Sciatic nerve (tissue), 2 donors: ENCODE measurements around the gene CCDC174. TPM values are rescaled to one million over a fixed set of nuclear protein-coding genes. Genes with fewer than 3 reads are reported as not detected.
"Not testable (repeated sequence)": the region's sequence is repeated elsewhere in the genome, so short reads cannot be mapped to it uniquely, and the experiment has no call there.

Experiments
- ATAC-seq: fragments of 200-7000 bp; cut with Tn5 transposase; one replicate; pipeline ENCODE4 v1.9.1; 2020; ENCODE audit warnings: mild to moderate bottlenecking, moderate library complexity
- DNase-seq: peaks from one replicate; pipeline ENCODE4 v3.0.0-alpha.2; 2020; ENCODE audit warnings: low spot score
- intact Hi-C: fragments of 100-400 bp; cut with DNase I; formaldehyde crosslinking; loops from one replicate; pipeline ENCODE4 v1.14.2; 2022
- total RNA-seq: library from RNA; stranded (reverse); fragmentation: NEBNext Ultra II Directional; extraction: Animal tissue kit (Norgen Biotek cat#: 25700); gene quantifications from one replicate; pipeline ENCODE4 v1.2.1, GENCODE V29; 2021
- donor health status: DM: no; HTN: no; CAD: no.
- donor health status: DM: no; HTN: no; CAD: no.

CCDC174 gene
- total RNA-seq, 1 donor from 2014 or later, result 31.0 TPM

GRCh38 chr3:14646589-14647413 lies 4.8 kb upstream of the CCDC174 start:
- ATAC-seq (no peak), DNase-seq (no peak)
- intact Hi-C loops, result no loop called here

GRCh38 chr3:14647976-14648955 lies 3.3 kb upstream of the CCDC174 start:
- intact Hi-C loops, result no loop called here
- ATAC-seq (no peak), DNase-seq (no peak)

- intact Hi-C loops, result no loop called here
- DNase-seq (no peak), ATAC-seq (no peak)
Observed at GRCh38 chr3:14649466-14649865, 2.1 kb upstream of the CCDC174 start.

GRCh38 chr3:14650193-14650592 lies 1.4 kb upstream of the CCDC174 start:
- ATAC-seq (no peak), DNase-seq (no peak)
- intact Hi-C loops, result no loop called here

- intact Hi-C loops, ATAC-seq, DNase-seq: not testable (repeated sequence)
Observed at GRCh38 chr3:14652360-14652907, 872 bp downstream of the CCDC174 start.

GRCh38 chr3:14657579-14657978 lies 6.0 kb downstream of the CCDC174 start:
- intact Hi-C loops, result no loop called here
- no peak for ATAC-seq

GRCh38 chr3:14658978-14659377 lies 7.4 kb downstream of the CCDC174 start:
- ATAC-seq, result no peak
- no peak for DNase-seq
- intact Hi-C loops, result no loop called here

More at GRCh38 chr3:14657579-14657978, 6.0 kb downstream of the CCDC174 start:
- DNase-seq, result no peak

GRCh38 chr3:14660942-14661341 lies 9.4 kb downstream of the CCDC174 start:
- DNase-seq (no peak), ATAC-seq (no peak)
- intact Hi-C loops, result no loop called here

GRCh38 chr3:14663396-14664135 lies 12.0 kb downstream of the CCDC174 start:
- no peak for DNase-seq
- intact Hi-C loops, result no loop called here

GRCh38 chr3:14664170-14664569 lies 12.6 kb downstream of the CCDC174 start:
- ATAC-seq (no peak), DNase-seq (no peak)
- intact Hi-C loops, result no loop called here

More at GRCh38 chr3:14663396-14664135, 12.0 kb downstream of the CCDC174 start:
- ATAC-seq, result no peak

- no peak for DNase-seq
- ATAC-seq, result no peak
- intact Hi-C loops, result loop anchor here (10.0 kb wide), 1 partner anchor 252 kb away; no protein-coding TSS in a partner anchor
Observed at GRCh38 chr3:14672588-14672987, 21.0 kb downstream of the CCDC174 start.

- ATAC-seq, result no peak
- intact Hi-C loops, result loop anchor here (10.0 kb wide), 1 partner anchor 250 kb away; no protein-coding TSS in a partner anchor
- DNase-seq, result no peak
Observed at GRCh38 chr3:14674841-14675240, 23.3 kb downstream of the CCDC174 start, which contains the start of gene C3orf20. TSS of gene C3orf20 (plus strand) at chr3:14675141. CDS start at chr3:14682714, 7,573 bp downstream.

- ATAC-seq, result no peak
- intact Hi-C loops, result loop anchor here (10.0 kb wide), 1 partner anchor 248 kb away; no protein-coding TSS in a partner anchor
- no peak for DNase-seq
Observed at GRCh38 chr3:14676881-14677280, 25.3 kb downstream of the CCDC174 start.

GRCh38 chr3:14678015-14678503 lies 26.5 kb downstream of the CCDC174 start:
- ATAC-seq (no peak), DNase-seq (no peak)
- intact Hi-C loops, result loop anchor here (10.0 kb wide), 1 partner anchor 247 kb away; no protein-coding TSS in a partner anchor

GRCh38 chr3:14680115-14680514 lies 28.6 kb downstream of the CCDC174 start:
- intact Hi-C loops, result no loop called here
- no peak for DNase-seq
- no peak for ATAC-seq

GRCh38 chr3:14680716-14681115 lies 29.2 kb downstream of the CCDC174 start:
- intact Hi-C loops, result no loop called here
- no peak for ATAC-seq
- DNase-seq, result no peak

GRCh38 chr3:14684447-14684846 lies 32.9 kb downstream of the CCDC174 start:
- intact Hi-C loops, result no loop called here

GRCh38 chr3:14685179-14685578 lies 33.6 kb downstream of the CCDC174 start:
- DNase-seq (no peak), ATAC-seq (no peak)
- intact Hi-C loops, result no loop called here

More at GRCh38 chr3:14684447-14684846, 32.9 kb downstream of the CCDC174 start:
- ATAC-seq, result no peak
- DNase-seq, result no peak
